Measurements from ENCODE around the gene PFN4. TPM values are rescaled to one million over a fixed set of nuclear protein-coding genes. Genes with fewer than 3 reads are reported as not detected.
"Not testable (repeated sequence)": the region's sequence is repeated elsewhere in the genome, so short reads cannot be mapped to it uniquely, and the experiment has no call there.

PFN4 gene
- total and polyA plus RNA-seq, 2 experiments from 2014 or later, result 1.9 TPM; not detected in 1

DNA sequence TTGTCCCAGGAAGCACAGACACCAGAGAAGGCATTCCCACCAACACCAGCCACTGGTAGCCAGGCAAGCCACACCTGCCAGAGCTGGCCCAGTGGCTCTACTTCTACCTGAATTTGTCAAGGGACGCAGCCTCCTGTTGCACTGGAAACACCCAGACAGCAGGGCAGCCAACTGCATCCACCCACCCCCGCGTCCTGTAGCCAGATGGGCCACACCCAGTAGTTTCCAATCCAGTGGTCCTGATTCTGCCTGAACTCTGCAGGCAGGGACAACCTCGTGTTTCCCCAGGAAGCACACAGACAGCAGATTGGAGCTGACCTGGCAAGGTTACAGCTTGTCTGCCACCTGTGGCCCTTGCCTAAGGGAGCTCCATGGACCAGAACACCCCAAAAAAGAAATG lies 18.2 kb downstream of the PFN4 start:
- TF ChIP-seq, protein P1, sequence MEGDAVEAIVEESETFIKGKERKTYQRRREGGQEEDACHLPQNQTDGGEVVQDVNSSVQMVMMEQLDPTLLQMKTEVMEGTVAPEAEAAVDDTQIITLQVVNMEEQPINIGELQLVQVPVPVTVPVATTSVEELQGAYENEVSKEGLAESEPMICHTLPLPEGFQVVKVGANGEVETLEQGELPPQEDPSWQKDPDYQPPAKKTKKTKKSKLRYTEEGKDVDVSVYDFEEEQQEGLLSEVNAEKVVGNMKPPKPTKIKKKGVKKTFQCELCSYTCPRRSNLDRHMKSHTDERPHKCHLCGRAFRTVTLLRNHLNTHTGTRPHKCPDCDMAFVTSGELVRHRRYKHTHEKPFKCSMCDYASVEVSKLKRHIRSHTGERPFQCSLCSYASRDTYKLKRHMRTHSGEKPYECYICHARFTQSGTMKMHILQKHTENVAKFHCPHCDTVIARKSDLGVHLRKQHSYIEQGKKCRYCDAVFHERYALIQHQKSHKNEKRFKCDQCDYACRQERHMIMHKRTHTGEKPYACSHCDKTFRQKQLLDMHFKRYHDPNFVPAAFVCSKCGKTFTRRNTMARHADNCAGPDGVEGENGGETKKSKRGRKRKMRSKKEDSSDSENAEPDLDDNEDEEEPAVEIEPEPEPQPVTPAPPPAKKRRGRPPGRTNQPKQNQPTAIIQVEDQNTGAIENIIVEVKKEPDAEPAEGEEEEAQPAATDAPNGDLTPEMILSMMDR (IDR thresholded peaks at IDR 0.05; ENCODE audit: low read depth, low read length), result no peak
- DNase-seq (ENCODE audit: low read depth in 1 of 2, low spot score in 1 of 2), result no peak
- H3K4me3 ChIP-seq, result no peak overlapping the region
- no peaks in the 10 kb centered on the region for H3K27me3 ChIP-seq
- no peaks in the 10 kb centered on the region for H3K36me3 ChIP-seq
- H3K4me1 ChIP-seq (ENCODE audit: low read depth), result no peaks in the 10 kb centered on the region
- H3K9me3 ChIP-seq (ENCODE audit: low read depth), result no peaks in the 10 kb centered on the region
- no peak overlapping the region for H3K27ac ChIP-seq

DNA sequence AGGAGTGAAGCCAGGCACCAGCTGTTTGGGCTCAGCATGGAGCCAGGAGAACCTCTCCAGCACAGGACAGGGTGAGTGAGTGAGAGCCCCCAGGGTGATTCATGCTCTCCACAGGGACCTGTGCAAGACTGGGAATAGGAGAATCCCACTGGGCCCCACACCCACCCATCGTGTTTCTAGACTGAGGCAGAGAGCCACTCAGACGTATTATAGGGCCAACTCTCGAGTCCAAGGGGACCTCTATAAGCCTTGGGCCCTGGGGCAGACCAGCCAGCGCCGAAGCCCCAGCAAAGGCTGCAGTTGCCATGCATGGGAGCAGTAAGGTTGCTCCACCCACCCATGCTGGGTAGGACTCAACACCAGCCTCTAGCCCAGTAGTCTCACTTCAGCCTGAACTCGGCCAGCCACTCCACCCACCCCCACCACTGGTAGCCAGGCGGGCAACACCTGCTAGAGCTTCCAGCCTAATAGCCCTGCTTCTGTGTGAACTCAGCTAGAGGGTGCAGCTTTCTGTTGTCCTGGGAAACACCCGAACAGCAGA lies 19.0 kb downstream of the PFN4 start:
- no peaks in the 10 kb centered on the region for H3K4me1 ChIP-seq (ENCODE audit: low read depth)
- no peak overlapping the region for H3K27ac ChIP-seq
- no peaks in the 10 kb centered on the region for H3K27me3 ChIP-seq
- no peaks in the 10 kb centered on the region for H3K9me3 ChIP-seq (ENCODE audit: low read depth)
- TF ChIP-seq, protein P1 (IDR thresholded peaks at IDR 0.05; ENCODE audit: low read depth, low read length), result no peak
- no peaks in the 10 kb centered on the region for H3K36me3 ChIP-seq
- DNase-seq (ENCODE audit: low read depth in 1 of 2, low spot score in 1 of 2), result no peak
- H3K4me3 ChIP-seq, result no peak overlapping the region

DNA sequence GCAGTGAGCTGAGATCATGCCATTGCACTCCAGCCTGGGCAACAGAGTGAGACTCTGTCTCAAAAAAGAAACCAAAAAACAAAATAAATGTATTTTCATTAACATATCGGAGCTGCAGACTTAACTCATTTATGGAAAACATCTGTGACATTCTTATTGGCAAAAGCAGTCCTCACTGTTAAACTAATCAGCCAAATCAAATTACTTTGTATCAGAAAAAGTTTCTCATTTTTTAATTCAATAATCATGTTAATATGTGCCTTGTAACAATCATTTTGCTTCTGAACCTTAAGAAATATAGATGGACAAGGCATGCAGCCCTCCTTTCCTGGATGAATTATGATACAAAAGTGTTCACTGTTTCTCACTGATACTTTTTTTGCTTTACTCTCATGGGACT lies 20.5 kb downstream of the PFN4 start:
- Histone ChIP-seq H3K4me1 (ENCODE audit: low read depth) (no peaks in the 10 kb centered on the region), H3K9me3 (ENCODE audit: low read depth) (no peaks in the 10 kb centered on the region), H3K4me3 (no peak overlapping the region), H3K36me3 (no peaks in the 10 kb centered on the region), H3K27ac (no peak overlapping the region), H3K27me3 (no peaks in the 10 kb centered on the region)
- no peak for DNase-seq (ENCODE audit: low read depth in 1 of 2, low spot score in 1 of 2)
- TF ChIP-seq, protein P1 (IDR thresholded peaks at IDR 0.05; ENCODE audit: low read depth, low read length), result no peak

DNA sequence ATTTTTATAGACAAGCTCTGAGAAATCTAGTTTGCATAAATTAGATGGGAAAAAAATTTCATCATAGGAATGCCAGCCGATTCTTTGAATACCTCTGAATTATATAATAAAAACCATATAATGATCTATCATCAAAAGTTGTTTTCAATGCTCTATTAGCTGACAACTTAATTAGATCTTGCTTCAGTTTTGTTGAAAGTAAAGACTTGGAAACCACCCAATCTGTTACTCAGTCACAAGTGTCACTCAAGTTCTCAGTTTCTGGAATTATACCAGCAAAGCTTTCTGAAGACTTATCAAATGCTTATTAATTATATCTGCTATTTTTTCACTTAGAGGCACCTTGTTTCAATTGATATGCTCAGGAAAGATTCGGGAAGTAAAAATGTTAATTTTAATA lies 21.1 kb downstream of the PFN4 start:
- no peak overlapping the region for H3K27ac ChIP-seq
- DNase-seq (ENCODE audit: low read depth in 1 of 2, low spot score in 1 of 2), result no peak
- H3K4me1 ChIP-seq (ENCODE audit: low read depth), result no peaks in the 10 kb centered on the region
- no peaks in the 10 kb centered on the region for H3K27me3 ChIP-seq
- no peaks in the 10 kb centered on the region for H3K36me3 ChIP-seq
- TF ChIP-seq, protein P1 (IDR thresholded peaks at IDR 0.05; ENCODE audit: low read depth, low read length), result no peak
- no peaks in the 10 kb centered on the region for H3K9me3 ChIP-seq (ENCODE audit: low read depth)
- no peak overlapping the region for H3K4me3 ChIP-seq

DNA sequence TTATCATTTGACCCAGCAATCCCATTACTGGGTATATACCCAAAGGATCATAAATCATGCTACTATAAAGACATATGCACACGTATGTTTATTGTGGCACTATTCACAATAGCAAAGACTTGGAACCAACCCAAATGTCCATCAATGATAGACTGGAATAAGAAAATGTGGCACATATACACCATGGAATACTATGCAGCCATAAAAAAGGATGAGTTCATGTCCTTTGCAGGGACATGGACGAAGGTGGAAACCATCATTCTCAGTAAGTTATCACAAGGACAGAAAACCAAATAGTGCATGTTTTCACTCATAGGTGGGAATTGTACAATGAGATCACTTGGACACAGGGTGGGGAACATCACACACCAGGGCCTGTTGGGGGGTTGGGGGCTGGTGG lies 22.4 kb downstream of the PFN4 start:
- H3K27ac ChIP-seq; DNase-seq (ENCODE audit: low read depth in 1 of 2, low spot score in 1 of 2); H3K9me3 ChIP-seq (ENCODE audit: low read depth); H3K4me1 ChIP-seq (ENCODE audit: low read depth); H3K27me3 ChIP-seq; H3K4me3 ChIP-seq; H3K36me3 ChIP-seq: not testable (repeated sequence)

DNA sequence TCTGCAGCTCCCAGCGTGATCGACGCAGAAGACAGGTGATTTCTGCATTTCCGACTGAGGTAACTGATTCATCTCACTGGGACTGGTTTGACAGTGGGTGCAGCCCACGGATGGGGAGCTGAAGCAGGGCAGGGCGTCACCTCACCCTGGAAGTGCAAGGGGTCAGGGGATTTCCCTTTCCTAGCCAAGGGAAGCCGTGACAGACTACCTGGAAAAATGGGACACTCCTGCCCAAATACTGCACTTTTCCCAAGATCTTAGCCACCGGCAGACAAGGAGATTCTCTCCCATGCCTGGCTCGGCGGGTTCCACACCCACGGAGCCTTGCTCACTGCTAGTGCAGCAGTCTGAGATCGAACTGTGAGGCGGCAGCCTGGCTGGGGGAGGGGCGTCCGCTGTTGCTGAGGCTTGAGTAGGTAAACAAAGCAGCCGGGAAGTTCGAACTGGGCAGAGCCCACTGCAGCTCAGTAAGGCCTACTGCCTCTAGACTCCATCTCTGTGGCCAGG lies 27.9 kb downstream of the PFN4 start:
- H3K4me3 ChIP-seq; H3K9me3 ChIP-seq (ENCODE audit: low read depth); H3K27me3 ChIP-seq; H3K36me3 ChIP-seq; DNase-seq (ENCODE audit: low read depth in 1 of 2, low spot score in 1 of 2); H3K4me1 ChIP-seq (ENCODE audit: low read depth); H3K27ac ChIP-seq: not testable (repeated sequence)

- not testable (repeated sequence) for H3K4me3 ChIP-seq; H3K4me1 ChIP-seq (ENCODE audit: low read depth); DNase-seq (ENCODE audit: low read depth in 1 of 2, low spot score in 1 of 2); H3K9me3 ChIP-seq (ENCODE audit: low read depth); H3K27me3 ChIP-seq; H3K36me3 ChIP-seq; H3K27ac ChIP-seq
Observed at GRCh38 chr2:24093270-24093669, 29.9 kb downstream of the PFN4 start.
